Endothelial cell of umbilical vein (primary cell): Measurements from ENCODE around the gene TECTB. TPM values are rescaled to one million over a fixed set of nuclear protein-coding genes. Genes with fewer than 3 reads are reported as not detected.
"Not testable (repeated sequence)": the region's sequence is repeated elsewhere in the genome, so short reads cannot be mapped to it uniquely, and the experiment has no call there.

Experiments used
- BruUV-seq: library from RNA; stranded (reverse); fragments of 400-500 nt; replicated peaks from 2 replicates; lab custom pipeline; 2021; lab: Mats Ljungman, UMichigan
- CTCF ChIA-PET: fragments of 300-600, 350-600 bp; sonication (Branson Sonifier 250); formaldehyde crosslinking; loops from one replicate; lab custom pipeline; 2021; ENCODE audit warnings: antibody characterized with exemption, inconsistent platforms; lab: Charles Lee
- POLR2A ChIA-PET: fragments of 300-600, 350-600 bp; sonication (Branson Sonifier 250); formaldehyde crosslinking; loops from one replicate; lab custom pipeline; 2021; ENCODE audit warnings: antibody characterized with exemption, inconsistent platforms; lab: Charles Lee
- DNase-seq: peaks from one replicate; pipeline ENCODE4 v3.0.0-alpha.2; 2011; ENCODE audit warnings: low read depth, low spot score
- FAIRE-seq: peaks from 2 replicates; lab custom pipeline; 2011; peaks lifted over from hg19 to GRCh38; lab: Jason Lieb, UNC
- H2AFZ ChIP-seq: 2 replicates; pipeline ENCODE4 v1.6.0; 2012; ENCODE audit warnings: low read depth, low read length, control low read depth, inconsistent platforms
- H3K27ac ChIP-seq: 2 replicates; pipeline ENCODE4 v1.5.1; 2011; ENCODE audit warnings: low read depth, mild to moderate bottlenecking, control low read depth, low read length, moderate library complexity; ENCODE audit not compliant: insufficient read depth
- H3K27me3 ChIP-seq, 2 experiments: 2 replicates each; pipeline versions ENCODE4 v1.6.0 to v1.6.1; 2011; ENCODE audit warnings: low read length in 2 of 2, mixed read lengths in 1 of 2; ENCODE audit not compliant: control insufficient read depth in 2 of 2, insufficient read depth in 2 of 2
- H3K36me3 ChIP-seq, 2 experiments: 2 replicates in 1 of 2; 3 replicates in 1 of 2; pipeline ENCODE4 v1.5.1; 2011; ENCODE audit warnings: low read length in 2 of 2, mild to moderate bottlenecking in 1 of 2, moderate library complexity in 1 of 2; ENCODE audit not compliant: control insufficient read depth in 2 of 2, insufficient read depth in 2 of 2; ENCODE audit errors: extremely low read depth in 1 of 2
- H3K4me1 ChIP-seq: 3 replicates; pipeline ENCODE4 v1.5.1; 2011; ENCODE audit warnings: mild to moderate bottlenecking, low read length; ENCODE audit not compliant: control insufficient read depth, insufficient read depth; ENCODE audit errors: extremely low read depth
- H3K4me2 ChIP-seq: 2 replicates; pipeline ENCODE4 v1.6.1; 2011; ENCODE audit warnings: low read length, control low read depth, mixed read lengths; ENCODE audit not compliant: insufficient read depth
- H3K4me3 ChIP-seq, 3 experiments: fragments of 200-600 bp in 1 of 3; sonication (generic), shearing (Covaris generic) in 1 of 3; replicated peaks in 1 of 3; 2 replicates each; pipeline ENCODE4 v1.5.1; 2011 to 2016; ENCODE audit warnings: control low read depth in 3 of 3, low read length in 3 of 3, mild to moderate bottlenecking in 2 of 3, inconsistent platforms in 1 of 3, low read depth in 1 of 3, moderate library complexity in 1 of 3; ENCODE audit not compliant: insufficient read depth in 1 of 3
- H3K79me2 ChIP-seq: 2 replicates; pipeline ENCODE4 v1.6.0; 2012; ENCODE audit warnings: low read length, inconsistent platforms; ENCODE audit not compliant: control insufficient read depth, insufficient read depth
- H3K9ac ChIP-seq: replicated peaks from 2 replicates; pipeline ENCODE3; 2011; ENCODE audit warnings: low read length, control low read depth; ENCODE audit not compliant: insufficient read depth; ENCODE audit errors: extremely low read depth
- H3K9me1 ChIP-seq: replicated peaks from 3 replicates; pipeline ENCODE4 v1.6.0; 2011; ENCODE audit warnings: mild to moderate bottlenecking, low read length; ENCODE audit not compliant: control insufficient read depth, insufficient read depth; ENCODE audit errors: extremely low read depth
- H3K9me3 ChIP-seq: replicated peaks from 2 replicates; pipeline ENCODE4 v1.5.1; 2012; ENCODE audit warnings: low read length, inconsistent platforms; ENCODE audit not compliant: control insufficient read depth, insufficient read depth
- H4K20me1 ChIP-seq: replicated peaks from 2 replicates; pipeline ENCODE3; 2011; ENCODE audit warnings: mild to moderate bottlenecking, low read length; ENCODE audit not compliant: control insufficient read depth, insufficient read depth; ENCODE audit errors: extremely low read depth
- CTCF ChIP-seq, 2 donors: IDR thresholded peaks; 1 replicate in 1 of 2; 2 replicates in 1 of 2; pipeline ENCODE4 v1.5.1; 2011; ENCODE audit warnings: low read length in 2 of 2, mild to moderate bottlenecking in 2 of 2, moderate library complexity in 2 of 2, control low read depth in 1 of 2, inconsistent platforms in 1 of 2, low read depth in 1 of 2; ENCODE audit not compliant: insufficient read depth in 1 of 2; ENCODE audit errors: extremely low read depth in 1 of 2
- EZH2 ChIP-seq: IDR thresholded peaks from 2 replicates; pipeline ENCODE4 v1.6.1; 2012; ENCODE audit warnings: borderline replicate concordance, low read depth, mild to moderate bottlenecking, moderate library complexity, low read length, inconsistent platforms; ENCODE audit not compliant: severe bottlenecking
- FOS ChIP-seq: IDR thresholded peaks from 2 replicates; pipeline ENCODE4 v1.6.1; 2011; ENCODE audit warnings: mild to moderate bottlenecking, low read length, moderate library complexity, borderline replicate concordance; ENCODE audit not compliant: insufficient read depth
- JUN ChIP-seq: IDR thresholded peaks from 2 replicates; pipeline ENCODE4 v1.6.1; 2011; ENCODE audit warnings: borderline replicate concordance, low read depth; ENCODE audit not compliant: insufficient read length, insufficient read depth
- MAX ChIP-seq: IDR thresholded peaks from 2 replicates; pipeline ENCODE4 v1.6.1; 2011; ENCODE audit not compliant: insufficient read depth, insufficient read length
- MYC ChIP-seq: IDR thresholded peaks from one replicate; pipeline ENCODE4 v1.6.1; 2011; ENCODE audit warnings: mild to moderate bottlenecking, low read depth, low read length
- POLR2A ChIP-seq: IDR thresholded peaks from 2 replicates; pipeline ENCODE4 v1.6.1; 2012; ENCODE audit warnings: low read depth, mild to moderate bottlenecking, control low read depth, low read length
- dilution Hi-C: fragments of 300-500 bp; cut with MboI; formaldehyde crosslinking; loops from one replicate; pipeline ENCODE4 v1.15.0; 2019; ENCODE audit warnings: low sequenced_read_pairs; ENCODE audit not compliant: extremely low pct_ligation_motif_present
- intact Hi-C: fragments of 100-400 bp; cut with micrococcal nuclease; formaldehyde crosslinking; loops from one replicate; pipeline ENCODE4 v1.10.0; 2022
- polyA plus RNA-seq, 4 experiments: library from polyadenylated mRNA; depleted of rRNA in 3 of 4; stranded (reverse) in 3 of 4; unstranded in 1 of 4; fragments of >200 nt; gene quantifications; 2 replicates each; pipeline versions ENCODE4 v1.2.1 to v1.2.3, GENCODE V29; 2011 to 2012; ENCODE audit warnings: missing spikeins in 1 of 4
- total RNA-seq: library from RNA; stranded (reverse); gene quantifications from 2 replicates; pipeline ENCODE4 v1.2.3, GENCODE V29; 2021

Gene TECTB
- total and polyA plus RNA-seq, 2 donors (not counting 3 experiments of a cell fraction or from before 2014, with no cell fraction given) = not detected

GRCh38 chr10:112250555-112250954 lies 32.6 kb upstream of the TECTB start:
- no peak for FAIRE-seq
- no peaks in the 10 kb centered on the region for H3K4me1 ChIP-seq
- intact Hi-C loops = no loop called here

GRCh38 chr10:112251238-112251637 lies 32.0 kb upstream of the TECTB start:
- H3K9ac ChIP-seq, CTCF ChIA-PET, H3K36me3 ChIP-seq, H2AFZ ChIP-seq, H3K4me3 ChIP-seq, H3K9me3 ChIP-seq, H3K27ac ChIP-seq, DNase-seq, H3K4me1 ChIP-seq, dilution Hi-C loops, BruUV-seq, H3K4me2 ChIP-seq, H3K79me2 ChIP-seq, H4K20me1 ChIP-seq, POLR2A ChIA-PET, H3K9me1 ChIP-seq, intact Hi-C loops, H3K27me3 ChIP-seq, FAIRE-seq: not testable (repeated sequence)

More at GRCh38 chr10:112250555-112250954, 32.6 kb upstream of the TECTB start:
- POLR2A ChIA-PET = no interaction called here
- no peak overlapping the region for H3K4me2 ChIP-seq
- H3K9me1 ChIP-seq = no peaks in the 10 kb centered on the region
- H3K27me3 ChIP-seq = no peaks in the 10 kb centered on the region
- H3K9me3 ChIP-seq = no peaks in the 10 kb centered on the region
- no peak overlapping the region for H3K27ac ChIP-seq
- no peaks in the 10 kb centered on the region for H3K36me3 ChIP-seq
- no peaks in the 10 kb centered on the region for H4K20me1 ChIP-seq
- no peak for TF ChIP-seq FOS
- TF ChIP-seq EZH2 = no peak
- TF ChIP-seq POLR2A = no peak
- TF ChIP-seq MYC = no peak
- TF ChIP-seq CTCF (IDR thresholded peaks at IDR 0.05; ENCODE audit: extremely low read depth in 1 of 2, insufficient read depth in 1 of 2, low read depth in 1 of 2, low read length in 2 of 2) = no peak
- no peak for TF ChIP-seq JUN
- TF ChIP-seq MAX = no peak
- no peak overlapping the region for H3K9ac ChIP-seq
- dilution Hi-C loops = no loop called here
- H3K79me2 ChIP-seq = no peaks in the 10 kb centered on the region
- no TSS peak for BruUV-seq
- no peak overlapping the region for H3K4me3 ChIP-seq
- no peak overlapping the region for H2AFZ ChIP-seq
- no peak for DNase-seq
- CTCF ChIA-PET = no interaction called here
